DOHH2 (cell line): ENCODE results near the gene CFAP43.

ENCODE experiments used
- H3F3A ChIP-seq: fragments of 200-600 bp; sonication (generic), shearing (Covaris generic); 2 replicates; pipeline ENCODE4 v1.6.0; 2016; ENCODE audit warnings: antibody characterized with exemption, mild to moderate bottlenecking; ENCODE audit not compliant: control insufficient read depth, insufficient read depth
- H3K27ac ChIP-seq: fragments of 200-600 bp; sonication (generic); 2 replicates; pipeline ENCODE4 v1.5.1; 2014; ENCODE audit warnings: low read depth, mild to moderate bottlenecking, low read length, moderate library complexity
- H3K27me3 ChIP-seq: fragments of 200-600 bp; sonication (generic); 2 replicates; pipeline ENCODE4 v1.6.1; 2014; ENCODE audit warnings: mild to moderate bottlenecking, low read length, mixed read lengths; ENCODE audit not compliant: control insufficient read depth
- H3K36me3 ChIP-seq: fragments of 200-600 bp; sonication (generic); 2 replicates; pipeline ENCODE4 v1.6.1; 2014; ENCODE audit warnings: mild to moderate bottlenecking, low read length, moderate library complexity, mixed read lengths; ENCODE audit not compliant: control insufficient read depth
- H3K4me1 ChIP-seq: fragments of 200-600 bp; sonication (generic); 2 replicates; pipeline ENCODE4 v1.6.1; 2014; ENCODE audit warnings: mild to moderate bottlenecking, low read length, mixed read lengths; ENCODE audit not compliant: control insufficient read depth
- H3K4me2 ChIP-seq: fragments of 200-600 bp; sonication (generic); 2 replicates; pipeline ENCODE4 v1.6.0; 2014; ENCODE audit warnings: mild to moderate bottlenecking, low read length, moderate library complexity
- H3K4me3 ChIP-seq: fragments of 200-600 bp; sonication (generic); 2 replicates; pipeline ENCODE4 v1.5.1; 2014; ENCODE audit warnings: mild to moderate bottlenecking, low read length, mixed read lengths
- H3K79me2 ChIP-seq: fragments of 200-600 bp; sonication (generic); 2 replicates; pipeline ENCODE4 v1.6.1; 2014; ENCODE audit warnings: mild to moderate bottlenecking, low read length, mixed read lengths; ENCODE audit not compliant: control insufficient read depth
- H3K9me2 ChIP-seq: fragments of 200-600 bp; sonication (generic); replicated peaks from 2 replicates; pipeline ENCODE4 v1.6.1; 2014; ENCODE audit warnings: mild to moderate bottlenecking, low read length, mixed read lengths; ENCODE audit not compliant: control insufficient read depth
- H3K9me3 ChIP-seq: fragments of 200-600 bp; sonication (generic); 2 replicates; pipeline ENCODE4 v1.6.1; 2014; ENCODE audit warnings: antibody characterized with exemption, low read length, mixed read lengths; ENCODE audit not compliant: control insufficient read depth, insufficient read depth
- H4K20me1 ChIP-seq: fragments of 200-600 bp; sonication (generic); 2 replicates; pipeline ENCODE4 v1.6.0; 2014; ENCODE audit warnings: low read depth, mild to moderate bottlenecking, antibody characterized with exemption, low read length, moderate library complexity; ENCODE audit not compliant: control insufficient read depth, insufficient read depth
- EZH2phosphoT487 ChIP-seq: fragments of 200-600 bp; sonication (generic); IDR thresholded peaks from 2 replicates; pipeline ENCODE4 v1.6.1; 2017; ENCODE audit warnings: borderline replicate concordance, mild to moderate bottlenecking, antibody characterized with exemption, low read length, moderate library complexity, mixed read lengths
- TF ChIP-seq, protein P1 (sequence below): fragments of 200-600 bp; sonication (generic); IDR thresholded peaks from one replicate; pipeline ENCODE4 v1.5.1; 2014; ENCODE audit warnings: antibody characterized with exemption, mild to moderate bottlenecking, low read depth, low read length; ENCODE audit not compliant: poor library complexity, severe bottlenecking

Gene CFAP43

DNA sequence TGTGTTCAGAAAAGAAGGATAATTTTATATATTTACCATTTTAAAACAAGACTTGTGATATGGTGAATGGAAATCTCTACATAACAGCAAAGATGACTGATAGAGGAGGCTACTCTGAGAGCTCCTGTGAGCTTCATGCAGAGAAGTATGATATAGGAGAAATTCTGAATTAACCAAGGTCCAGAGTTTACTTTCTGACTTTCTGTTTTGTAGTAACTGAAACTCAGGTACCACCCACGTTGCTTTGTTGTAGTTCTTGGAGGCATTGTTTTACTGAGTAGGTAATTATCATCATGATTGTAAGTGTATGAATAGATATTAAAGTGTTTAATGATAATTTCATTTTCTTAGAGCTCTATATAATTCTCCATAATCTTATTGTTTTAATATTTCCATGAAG is 128.2 kb downstream of the CFAP43 start:
- no peaks in the 10 kb centered on the region for H3K79me2 ChIP-seq
- H3K4me2 ChIP-seq: no peak overlapping the region
- peaks cover 21% of the 10 kb centered on the region; the same call in 1 of the 2 replicates for H3K27me3 ChIP-seq
- TF ChIP-seq EZH2phosphoT487: no peak
- TF ChIP-seq, protein P1, sequence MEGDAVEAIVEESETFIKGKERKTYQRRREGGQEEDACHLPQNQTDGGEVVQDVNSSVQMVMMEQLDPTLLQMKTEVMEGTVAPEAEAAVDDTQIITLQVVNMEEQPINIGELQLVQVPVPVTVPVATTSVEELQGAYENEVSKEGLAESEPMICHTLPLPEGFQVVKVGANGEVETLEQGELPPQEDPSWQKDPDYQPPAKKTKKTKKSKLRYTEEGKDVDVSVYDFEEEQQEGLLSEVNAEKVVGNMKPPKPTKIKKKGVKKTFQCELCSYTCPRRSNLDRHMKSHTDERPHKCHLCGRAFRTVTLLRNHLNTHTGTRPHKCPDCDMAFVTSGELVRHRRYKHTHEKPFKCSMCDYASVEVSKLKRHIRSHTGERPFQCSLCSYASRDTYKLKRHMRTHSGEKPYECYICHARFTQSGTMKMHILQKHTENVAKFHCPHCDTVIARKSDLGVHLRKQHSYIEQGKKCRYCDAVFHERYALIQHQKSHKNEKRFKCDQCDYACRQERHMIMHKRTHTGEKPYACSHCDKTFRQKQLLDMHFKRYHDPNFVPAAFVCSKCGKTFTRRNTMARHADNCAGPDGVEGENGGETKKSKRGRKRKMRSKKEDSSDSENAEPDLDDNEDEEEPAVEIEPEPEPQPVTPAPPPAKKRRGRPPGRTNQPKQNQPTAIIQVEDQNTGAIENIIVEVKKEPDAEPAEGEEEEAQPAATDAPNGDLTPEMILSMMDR: no peak
- no peak overlapping the region for H3K27ac ChIP-seq
- no peaks in the 10 kb centered on the region for H3K9me2 ChIP-seq
- no peaks in the 10 kb centered on the region for H3K9me3 ChIP-seq
- H3K36me3 ChIP-seq: no peaks in the 10 kb centered on the region
- H3F3A ChIP-seq: no peaks in the 10 kb centered on the region
- no peak overlapping the region for H3K4me3 ChIP-seq
- H4K20me1 ChIP-seq: no peaks in the 10 kb centered on the region
- H3K4me1 ChIP-seq: no peaks in the 10 kb centered on the region

DNA sequence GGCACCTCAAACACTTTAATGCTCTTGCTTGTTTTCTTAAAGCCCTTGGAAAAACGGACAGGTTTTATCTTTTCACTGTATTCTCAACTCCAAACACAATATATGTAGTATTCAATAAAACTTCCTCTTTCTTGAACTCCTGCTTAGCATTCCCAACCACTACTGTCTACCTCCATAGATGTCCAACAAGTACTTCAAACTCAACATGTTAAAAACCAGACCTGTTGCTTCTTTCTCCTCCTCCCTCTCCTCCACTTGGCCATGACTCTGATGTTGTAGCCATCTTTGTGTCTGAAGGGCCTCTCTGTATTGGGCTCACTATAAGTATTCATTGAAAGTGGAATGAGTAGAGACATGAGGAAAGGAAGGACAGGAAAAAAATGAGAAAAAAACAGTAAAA is 130.3 kb downstream of the CFAP43 start:
- H3K4me1 ChIP-seq: no peaks in the 10 kb centered on the region
- H3K79me2 ChIP-seq: no peaks in the 10 kb centered on the region

DNA sequence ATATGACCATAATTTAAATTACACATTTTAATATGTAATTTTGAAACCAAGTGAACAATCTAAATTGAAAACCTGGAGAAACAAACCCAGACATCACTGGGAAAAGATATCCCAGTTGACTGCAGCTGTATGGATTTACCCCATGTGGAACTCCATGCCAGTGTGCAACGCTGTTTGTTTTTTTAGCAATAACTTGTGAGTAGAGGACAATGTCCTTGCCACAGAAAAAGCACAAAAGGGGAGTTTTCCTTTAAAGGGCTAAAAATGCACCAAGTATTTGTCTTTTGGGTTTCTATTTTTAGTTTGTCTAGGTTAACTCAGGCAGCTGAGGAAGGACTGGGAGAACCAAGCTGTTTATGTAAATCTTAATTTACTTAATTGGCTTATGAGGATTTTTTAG is 131.4 kb downstream of the CFAP43 start:
- H3F3A ChIP-seq: no peaks in the 10 kb centered on the region
- H3K36me3 ChIP-seq: no peaks in the 10 kb centered on the region
- no peak overlapping the region for H3K4me2 ChIP-seq
- no peaks in the 10 kb centered on the region for H3K9me2 ChIP-seq
- no peaks in the 10 kb centered on the region for H3K9me3 ChIP-seq
- no peaks in the 10 kb centered on the region for H3K79me2 ChIP-seq
- H3K27ac ChIP-seq: no peak overlapping the region
- no peaks in the 10 kb centered on the region for H4K20me1 ChIP-seq
- H3K27me3 ChIP-seq: peaks cover 22% of the 10 kb centered on the region; the same call in 1 of the 2 replicates
- H3K4me3 ChIP-seq: no peak overlapping the region
- no peak for TF ChIP-seq EZH2phosphoT487
- TF ChIP-seq, protein P1: no peak
- H3K4me1 ChIP-seq: no peaks in the 10 kb centered on the region

More for the DNA sequence above, 130.3 kb downstream of the CFAP43 start:
- TF ChIP-seq, protein P1: no peak
- TF ChIP-seq EZH2phosphoT487: no peak
- no peaks in the 10 kb centered on the region for H3K36me3 ChIP-seq
- H3K4me2 ChIP-seq: no peak overlapping the region
- peaks cover 22% of the 10 kb centered on the region; the same call in 1 of the 2 replicates for H3K27me3 ChIP-seq
- no peaks in the 10 kb centered on the region for H3F3A ChIP-seq
- H3K27ac ChIP-seq: no peak overlapping the region
- no peaks in the 10 kb centered on the region for H3K9me3 ChIP-seq
- H3K4me3 ChIP-seq: no peak overlapping the region
- H4K20me1 ChIP-seq: no peaks in the 10 kb centered on the region
- H3K9me2 ChIP-seq: no peaks in the 10 kb centered on the region
